PFSK-1 (cell line): ENCODE results near the gene CCR8.

Source experiments
- FOXP2 ChIP-seq: optimal IDR thresholded peaks from 2 replicates; pipeline ENCODE3; 2011; ENCODE audit warnings: borderline replicate concordance, control low read depth, inconsistent platforms; ENCODE audit not compliant: insufficient read depth; ENCODE audit errors: extremely low read length, extremely low read depth
- POLR2AphosphoS5 ChIP-seq: IDR thresholded peaks from 2 replicates; pipeline ENCODE4 v1.6.1; 2012; ENCODE audit warnings: low read depth, mild to moderate bottlenecking, control low read depth, low read length, moderate library complexity
- REST ChIP-seq, 2 experiments: IDR thresholded peaks; 2 replicates each; pipeline versions ENCODE4 v1.6.1 to v1.8.0; 2011 to 2012; ENCODE audit warnings: low read depth in 2 of 2, low read length in 2 of 2, control low read depth in 1 of 2, inconsistent platforms in 1 of 2, mild to moderate bottlenecking in 1 of 2, moderate library complexity in 1 of 2; ENCODE audit not compliant: insufficient read depth in 1 of 2

- TF ChIP-seq REST (IDR thresholded peaks at IDR 0.05; ENCODE audit: insufficient read depth in 1 of 2, low read depth in 2 of 2, low read length in 2 of 2) (no peak), POLR2AphosphoS5 (no peak), FOXP2 (no peak)
Observed at GRCh38 chr3:39347586-39347876, 18.0 kb downstream of the CCR8 start.
